GM23338 (cell line): ENCODE results near the gene BEND7. TPM values are rescaled to one million over a fixed set of nuclear protein-coding genes. Genes with fewer than 3 reads are reported as not detected.

ENCODE experiments used
- ATAC-seq: fragments of 200-7000 bp; cut with Tn5 transposase; 3 replicates; pipeline ENCODE4 v1.9.1; 2020
- DNase-seq: peaks from one replicate; pipeline ENCODE4 v3.0.0-alpha.2; 2015; ENCODE audit warnings: low spot score
- H2AFZ ChIP-seq: fragments of 200-600 bp; sonication (generic); 2 replicates; pipeline ENCODE4 v1.8.0; 2016; ENCODE audit warnings: antibody characterized with exemption, mild to moderate bottlenecking, moderate library complexity
- H3F3A ChIP-seq: fragments of 200-600 bp; sonication (generic); replicated peaks from 2 replicates; pipeline ENCODE4 v1.8.0; 2017; ENCODE audit warnings: antibody characterized with exemption, mixed run types, low read depth
- H3K27ac ChIP-seq: fragments of 200-600 bp; sonication (generic); 2 replicates; pipeline ENCODE4 v1.6.1; 2016; ENCODE audit warnings: low read depth
- H3K27me3 ChIP-seq: fragments of 200-600 bp; sonication (generic); 2 replicates; pipeline ENCODE4 v1.8.0; 2016; ENCODE audit warnings: mild to moderate bottlenecking, mixed run types, moderate library complexity; ENCODE audit not compliant: insufficient read depth
- H3K36me3 ChIP-seq: fragments of 200-600 bp; sonication (generic); 2 replicates; pipeline ENCODE4 v1.8.0; 2016; ENCODE audit warnings: mild to moderate bottlenecking; ENCODE audit not compliant: insufficient read depth
- H3K4me1 ChIP-seq: fragments of 200-600 bp; sonication (generic); 2 replicates; pipeline ENCODE4 v1.8.0; 2016; ENCODE audit warnings: mild to moderate bottlenecking, moderate library complexity; ENCODE audit not compliant: insufficient read depth
- H3K4me2 ChIP-seq: fragments of 200-600 bp; sonication (generic); 2 replicates; pipeline ENCODE4 v1.7.1; 2017; ENCODE audit warnings: mixed run types
- H3K4me3 ChIP-seq: fragments of 200-600 bp; sonication (generic); 2 replicates; pipeline ENCODE4 v1.6.1; 2016; ENCODE audit warnings: mixed run types
- H3K79me2 ChIP-seq: fragments of 200-600 bp; sonication (generic); replicated peaks from 2 replicates; pipeline ENCODE4 v1.8.0; 2017; ENCODE audit warnings: mild to moderate bottlenecking; ENCODE audit not compliant: insufficient read depth
- H3K9me2 ChIP-seq: fragments of 200-600 bp; sonication (generic); 2 replicates; pipeline ENCODE4 v1.8.0; 2017; ENCODE audit not compliant: insufficient read depth
- H4K20me1 ChIP-seq: fragments of 200-600 bp; sonication (generic); replicated peaks from 2 replicates; pipeline ENCODE4 v1.8.0; 2017; ENCODE audit warnings: mild to moderate bottlenecking; ENCODE audit not compliant: insufficient read depth
- H3K27ac Mint-ChIP-seq: 2 replicates; pipeline ENCODE4 v1.8.0; 2020; ENCODE audit warnings: inconsistent platforms, mild to moderate bottlenecking, moderate library complexity, mixed read lengths
- H3K27me3 Mint-ChIP-seq: 3 replicates; pipeline ENCODE4 v1.8.0; 2022; ENCODE audit warnings: low read depth, mild to moderate bottlenecking, moderate library complexity, mixed read lengths, inconsistent platforms; ENCODE audit not compliant: insufficient read depth, poor library complexity
- H3K36me3 Mint-ChIP-seq: 3 replicates; pipeline ENCODE4 v1.8.0; 2021; ENCODE audit warnings: low read depth, mild to moderate bottlenecking, inconsistent platforms, moderate library complexity, mixed read lengths
- H3K4me1 Mint-ChIP-seq: 3 replicates; pipeline ENCODE4 v1.8.0; 2020; ENCODE audit warnings: mild to moderate bottlenecking, inconsistent platforms, mixed read lengths
- H3K4me3 Mint-ChIP-seq: 3 replicates; pipeline ENCODE4 v1.8.0; 2021; ENCODE audit warnings: moderate library complexity, mild to moderate bottlenecking, inconsistent platforms, mixed read lengths
- H3K9me3 Mint-ChIP-seq: 3 replicates; pipeline ENCODE4 v1.8.0; 2020; ENCODE audit warnings: moderate library complexity, mild to moderate bottlenecking, inconsistent platforms, mixed read lengths
- CREB1 ChIP-seq: fragments of 250-450 bp; sonication (Bioruptor Pico); IDR thresholded peaks from 2 replicates; pipeline ENCODE4 v1.5.0; 2020; ENCODE audit warnings: low read depth, mild to moderate bottlenecking, moderate library complexity
- CTCF ChIP-seq, 2 experiments: fragments of 200-600 bp in 1 of 2; sonication (generic) in 1 of 2; conservative IDR thresholded peaks; 2 replicates each; pipeline versions ENCODE4 v1.5.1 to v1.6.1; 2016 to 2017; ENCODE audit warnings: antibody characterized with exemption in 2 of 2, low read depth in 2 of 2, mild to moderate bottlenecking in 2 of 2, moderate library complexity in 1 of 2
- EZH2phosphoT487 ChIP-seq: fragments of 200-600 bp; sonication (generic); IDR thresholded peaks from one replicate; pipeline ENCODE4 v1.8.1; 2018; ENCODE audit warnings: antibody characterized with exemption; ENCODE audit not compliant: unreplicated experiment
- JUNB ChIP-seq: IDR thresholded peaks from one replicate; pipeline ENCODE4 v1.6.1; 2016; ENCODE audit warnings: antibody characterized with exemption; ENCODE audit not compliant: unreplicated experiment
- NANOG ChIP-seq: IDR thresholded peaks from 2 replicates; pipeline ENCODE4 v1.6.1; 2016; ENCODE audit warnings: antibody characterized with exemption, borderline replicate concordance
- ZNF331 ChIP-seq: fragments of 250-450 bp; sonication (Bioruptor Pico); IDR thresholded peaks from 2 replicates; pipeline ENCODE4 v1.5.0; 2020; ENCODE audit warnings: low read depth, mild to moderate bottlenecking, moderate library complexity
- polyA plus RNA-seq: library from polyadenylated mRNA; unstranded; fragments of >200 nt; fragmentation: Nextera tagmentation; extraction: Ambion mirVana; gene quantifications from 2 replicates; pipeline ENCODE4 v1.2.1, GENCODE V29; 2016
- total RNA-seq: library from RNA; depleted of rRNA; stranded (reverse); fragments of >200 nt; shearing (Covaris generic); gene quantifications from 2 replicates; pipeline ENCODE4 v1.2.3, GENCODE V29; 2014
- TF ChIP-seq, protein P1 (sequence below): IDR thresholded peaks from one replicate; pipeline ENCODE4 v1.6.1; 2018; ENCODE audit warnings: antibody characterized with exemption; ENCODE audit not compliant: unreplicated experiment

Gene BEND7
- total and polyA plus RNA-seq, 2 experiments from 2014 or later, result 3.1 to 9.6 TPM

DNA sequence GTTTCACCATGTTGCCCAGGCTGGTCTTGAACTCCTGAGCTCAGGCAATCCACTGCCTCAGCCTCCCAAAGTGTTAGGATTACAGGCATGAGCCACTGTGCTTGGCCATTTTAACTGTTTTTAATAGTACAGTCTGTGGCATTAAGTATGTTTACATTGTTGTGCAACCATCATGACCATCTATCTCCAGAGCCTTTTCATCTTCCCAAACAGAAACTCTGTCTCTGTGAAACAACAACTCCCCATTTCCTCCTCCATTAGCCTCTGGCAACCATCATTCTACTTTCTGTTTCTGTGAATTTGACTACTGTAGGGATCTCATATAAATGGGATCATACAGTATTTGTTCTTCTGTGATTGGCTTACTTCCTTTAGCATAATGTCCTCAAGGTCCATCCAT is 132.4 kb downstream of the BEND7 start:
- Histone ChIP-seq H3K4me2 (no peak overlapping the region), H4K20me1 (no peaks in the 10 kb centered on the region), H3K27me3 (no peaks in the 10 kb centered on the region), H3K4me1 (peaks cover 17% of the 10 kb centered on the region), H3K9me2 (peaks cover 5% of the 10 kb centered on the region; the same call in 1 of the 2 replicates), H2AFZ (no peak overlapping the region), H3F3A (0 out of 2 replicates have a peak, but pooled peaks cover 7% of the 10 kb centered on the region), H3K27ac (no peak overlapping the region), H3K4me3 (no peak overlapping the region), H3K36me3 (no peaks in the 10 kb centered on the region; the same call in 1 of the 2 replicates), H3K79me2 (no peaks in the 10 kb centered on the region)
- Mint-ChIP-seq H3K4me1 (peaks cover 21% of the 10 kb centered on the region), H3K27me3 (peaks cover 10% of the 10 kb centered on the region), H3K36me3 (peaks cover 25% of the 10 kb centered on the region), H3K27ac (no peak overlapping the region), H3K4me3 (no peak overlapping the region), H3K9me3 (peaks cover 45% of the 10 kb centered on the region)
- ATAC-seq, result no peak
- DNase-seq, result no peak
- no peak for TF ChIP-seq JUNB

DNA sequence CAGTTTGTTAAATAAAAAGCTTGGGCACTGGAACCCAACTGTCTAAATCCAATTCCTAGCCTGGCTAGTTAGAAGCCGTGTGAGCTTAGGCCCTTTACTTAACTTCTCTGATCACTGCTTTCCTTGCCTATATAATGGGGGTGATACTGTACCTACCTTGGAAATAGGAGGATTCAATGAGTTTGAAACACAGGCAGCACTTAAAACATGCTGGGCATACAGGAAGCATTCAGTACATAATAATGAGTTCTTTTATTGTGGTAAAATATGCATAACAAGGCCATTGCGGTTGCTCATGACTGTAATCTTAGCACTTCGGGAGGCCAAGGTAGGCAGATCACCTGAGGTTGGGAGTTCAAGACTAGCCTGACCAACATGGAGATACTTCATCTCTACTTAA is 133.3 kb downstream of the BEND7 start:
- Histone ChIP-seq H3K4me1 (peaks cover 24% of the 10 kb centered on the region), H3K27me3 (no peaks in the 10 kb centered on the region), H3K36me3 (no peaks in the 10 kb centered on the region; the same call in 1 of the 2 replicates), H3K27ac (peak overlapping the region; percentile 74), H2AFZ (no peak overlapping the region), H4K20me1 (no peaks in the 10 kb centered on the region), H3F3A (0 out of 2 replicates have a peak, but pooled peaks cover 5% of the 10 kb centered on the region), H3K79me2 (no peaks in the 10 kb centered on the region), H3K4me3 (no peak overlapping the region), H3K9me2 (no peaks in the 10 kb centered on the region), H3K4me2 (0 out of 2 replicates have a peak overlapping the region, but pooled peaks have one; percentile 2)
- Mint-ChIP-seq H3K9me3 (peaks cover 37% of the 10 kb centered on the region), H3K27me3 (peaks cover 11% of the 10 kb centered on the region), H3K4me3 (no peak overlapping the region), H3K4me1 (peaks cover 27% of the 10 kb centered on the region), H3K36me3 (peaks cover 24% of the 10 kb centered on the region), H3K27ac (0 out of 2 replicates have a peak overlapping the region, but pooled peaks have one; percentile 57)
- TF ChIP-seq CREB1 (0 out of 2 replicates have a peak, but pooled peaks have one; percentile 46), NANOG (peak; percentile 89), CTCF (conservative IDR thresholded peaks at IDR 0.05; ENCODE audit: low read depth in 2 of 2) (no peak), EZH2phosphoT487 (no peak), ZNF331 (CRISPR knock-in tag) (no peak)
- TF ChIP-seq, protein P1, sequence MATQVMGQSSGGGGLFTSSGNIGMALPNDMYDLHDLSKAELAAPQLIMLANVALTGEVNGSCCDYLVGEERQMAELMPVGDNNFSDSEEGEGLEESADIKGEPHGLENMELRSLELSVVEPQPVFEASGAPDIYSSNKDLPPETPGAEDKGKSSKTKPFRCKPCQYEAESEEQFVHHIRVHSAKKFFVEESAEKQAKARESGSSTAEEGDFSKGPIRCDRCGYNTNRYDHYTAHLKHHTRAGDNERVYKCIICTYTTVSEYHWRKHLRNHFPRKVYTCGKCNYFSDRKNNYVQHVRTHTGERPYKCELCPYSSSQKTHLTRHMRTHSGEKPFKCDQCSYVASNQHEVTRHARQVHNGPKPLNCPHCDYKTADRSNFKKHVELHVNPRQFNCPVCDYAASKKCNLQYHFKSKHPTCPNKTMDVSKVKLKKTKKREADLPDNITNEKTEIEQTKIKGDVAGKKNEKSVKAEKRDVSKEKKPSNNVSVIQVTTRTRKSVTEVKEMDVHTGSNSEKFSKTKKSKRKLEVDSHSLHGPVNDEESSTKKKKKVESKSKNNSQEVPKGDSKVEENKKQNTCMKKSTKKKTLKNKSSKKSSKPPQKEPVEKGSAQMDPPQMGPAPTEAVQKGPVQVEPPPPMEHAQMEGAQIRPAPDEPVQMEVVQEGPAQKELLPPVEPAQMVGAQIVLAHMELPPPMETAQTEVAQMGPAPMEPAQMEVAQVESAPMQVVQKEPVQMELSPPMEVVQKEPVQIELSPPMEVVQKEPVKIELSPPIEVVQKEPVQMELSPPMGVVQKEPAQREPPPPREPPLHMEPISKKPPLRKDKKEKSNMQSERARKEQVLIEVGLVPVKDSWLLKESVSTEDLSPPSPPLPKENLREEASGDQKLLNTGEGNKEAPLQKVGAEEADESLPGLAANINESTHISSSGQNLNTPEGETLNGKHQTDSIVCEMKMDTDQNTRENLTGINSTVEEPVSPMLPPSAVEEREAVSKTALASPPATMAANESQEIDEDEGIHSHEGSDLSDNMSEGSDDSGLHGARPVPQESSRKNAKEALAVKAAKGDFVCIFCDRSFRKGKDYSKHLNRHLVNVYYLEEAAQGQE, result no peak
- ATAC-seq, result peak; percentile 83
- DNase-seq, result peak; percentile 71
